AG04450 (cell line): ENCODE measurements around the gene PPM1H. TPM values are rescaled to one million over a fixed set of nuclear protein-coding genes. Genes with fewer than 3 reads are reported as not detected.

Experiments used
- CTCF ChIA-PET: fragments of 300-600, 350-600 bp; formaldehyde crosslinking; extraction: SDS; loops from one replicate; lab custom pipeline; 2022; ENCODE audit warnings: antibody characterized with exemption, inconsistent platforms; lab: Charles Lee
- POLR2A ChIA-PET: fragments of 350-600 bp; formaldehyde crosslinking; extraction: SDS; loops from one replicate; lab custom pipeline; 2021; ENCODE audit warnings: antibody characterized with exemption, inconsistent platforms; lab: Yijun Ruan, JAX
- DNase-seq: peaks from one replicate; pipeline ENCODE4 v3.0.0-alpha.2; 2011; ENCODE audit warnings: low read depth, low spot score
- H3K27ac ChIP-seq: one replicate; pipeline ENCODE4 v1.5.1; 2012; ENCODE audit warnings: low read depth, low read length, control low read depth
- H3K27me3 ChIP-seq: one replicate; pipeline ENCODE4 v1.6.0; 2012; ENCODE audit warnings: low read length; ENCODE audit not compliant: control insufficient read depth, insufficient read depth
- H3K4me3 ChIP-seq: 2 replicates; pipeline ENCODE4 v1.5.1; 2011; ENCODE audit warnings: mild to moderate bottlenecking, low read depth, low read length, control low read depth
- H3K9me3 ChIP-seq: 2 replicates; pipeline ENCODE4 v1.5.1; 2012; ENCODE audit warnings: low read length; ENCODE audit not compliant: control insufficient read depth, insufficient read depth
- polyA plus RNA-seq: library from polyadenylated mRNA; depleted of rRNA; stranded (reverse); fragments of >200 nt; gene quantifications from 2 replicates; pipeline ENCODE4 v1.2.3, GENCODE V29; 2011
- TF ChIP-seq, protein P1 (sequence below): IDR thresholded peaks from 2 replicates; pipeline ENCODE4 v1.5.1; 2011; ENCODE audit warnings: low read depth, low read length, control low read depth, inconsistent platforms

PPM1H gene
- polyA plus RNA-seq, 1 experiment = 0.12 TPM

DNA sequence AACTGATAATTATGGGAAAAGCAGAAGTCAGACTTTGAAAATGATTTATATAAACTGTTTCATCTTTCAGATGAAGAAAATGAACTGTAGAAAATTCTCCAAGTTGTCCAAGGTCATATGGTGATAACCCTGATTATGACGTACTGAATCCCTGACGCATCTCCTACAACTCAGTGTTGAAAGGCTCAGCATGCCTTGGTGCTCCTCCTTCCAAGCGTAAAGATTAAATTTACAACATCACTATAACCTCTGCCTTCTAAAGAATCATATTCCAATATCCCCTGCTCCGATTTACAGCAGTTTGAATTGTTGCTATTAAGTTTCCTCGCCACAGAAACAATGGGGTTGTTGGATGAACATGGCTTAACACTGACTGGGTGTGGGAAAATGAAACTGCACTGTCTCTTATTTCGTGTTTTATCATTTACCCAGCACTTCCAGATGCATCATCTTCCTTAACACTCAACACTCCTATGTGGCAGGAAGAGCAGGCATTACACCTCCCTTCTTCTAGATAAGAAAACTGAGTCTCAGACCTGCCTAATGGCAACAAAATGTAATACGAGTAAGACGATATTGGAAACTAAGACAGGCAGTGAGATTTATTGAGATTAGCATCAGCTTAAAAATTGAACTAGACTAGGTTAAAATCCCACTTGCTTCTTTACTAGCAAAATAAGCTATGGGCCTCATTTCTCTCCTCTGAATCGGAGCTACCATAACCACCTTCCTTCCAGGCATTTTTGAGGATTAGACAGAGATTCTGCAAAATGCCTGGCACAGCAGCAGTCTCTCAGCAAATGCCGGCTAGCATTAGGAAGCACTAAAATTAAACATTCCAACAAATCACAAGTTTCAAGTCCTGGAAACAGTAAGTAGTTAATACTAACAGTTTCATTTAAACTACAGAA lies 74.2 kb downstream of the PPM1H start:
- Histone ChIP-seq H3K27me3 (no peaks in the 10 kb centered on the region), H3K27ac (no peak overlapping the region), H3K4me3 (no peak overlapping the region), H3K9me3 (no peaks in the 10 kb centered on the region)
- TF ChIP-seq, protein P1, sequence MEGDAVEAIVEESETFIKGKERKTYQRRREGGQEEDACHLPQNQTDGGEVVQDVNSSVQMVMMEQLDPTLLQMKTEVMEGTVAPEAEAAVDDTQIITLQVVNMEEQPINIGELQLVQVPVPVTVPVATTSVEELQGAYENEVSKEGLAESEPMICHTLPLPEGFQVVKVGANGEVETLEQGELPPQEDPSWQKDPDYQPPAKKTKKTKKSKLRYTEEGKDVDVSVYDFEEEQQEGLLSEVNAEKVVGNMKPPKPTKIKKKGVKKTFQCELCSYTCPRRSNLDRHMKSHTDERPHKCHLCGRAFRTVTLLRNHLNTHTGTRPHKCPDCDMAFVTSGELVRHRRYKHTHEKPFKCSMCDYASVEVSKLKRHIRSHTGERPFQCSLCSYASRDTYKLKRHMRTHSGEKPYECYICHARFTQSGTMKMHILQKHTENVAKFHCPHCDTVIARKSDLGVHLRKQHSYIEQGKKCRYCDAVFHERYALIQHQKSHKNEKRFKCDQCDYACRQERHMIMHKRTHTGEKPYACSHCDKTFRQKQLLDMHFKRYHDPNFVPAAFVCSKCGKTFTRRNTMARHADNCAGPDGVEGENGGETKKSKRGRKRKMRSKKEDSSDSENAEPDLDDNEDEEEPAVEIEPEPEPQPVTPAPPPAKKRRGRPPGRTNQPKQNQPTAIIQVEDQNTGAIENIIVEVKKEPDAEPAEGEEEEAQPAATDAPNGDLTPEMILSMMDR = no peak
- ChIA-PET CTCF (no interaction called here), POLR2A (interaction anchor here (0.6 kb wide), 1 partner anchor 203 kb away, joined by 3 read pairs; no protein-coding TSS in a partner anchor)
- DNase-seq = no peak

DNA sequence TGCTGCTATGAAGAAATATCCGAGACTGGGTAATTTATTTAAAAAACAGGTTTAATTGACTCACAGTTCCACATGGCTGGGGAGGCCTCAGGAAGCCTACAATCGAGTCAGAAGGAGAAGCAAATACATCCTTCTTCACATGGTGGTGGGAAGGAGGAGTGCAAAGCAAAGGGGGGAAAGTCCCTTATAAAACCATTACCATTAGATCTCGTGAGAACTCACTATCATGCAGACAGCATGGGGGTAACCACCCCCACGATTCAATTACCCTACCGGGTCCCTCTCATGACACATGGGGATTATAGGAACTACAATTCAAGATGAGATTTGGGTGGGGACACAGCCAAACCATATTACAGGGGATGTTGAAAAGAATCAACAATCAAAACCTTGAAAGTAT lies 74.9 kb downstream of the PPM1H start:
- no peak overlapping the region for H3K27ac ChIP-seq
- POLR2A ChIA-PET = no interaction called here
- no peak for DNase-seq
- TF ChIP-seq, protein P1 = no peak
- no peaks in the 10 kb centered on the region for H3K9me3 ChIP-seq
- H3K27me3 ChIP-seq = no peaks in the 10 kb centered on the region
- CTCF ChIA-PET = no interaction called here
- no peak overlapping the region for H3K4me3 ChIP-seq

DNA sequence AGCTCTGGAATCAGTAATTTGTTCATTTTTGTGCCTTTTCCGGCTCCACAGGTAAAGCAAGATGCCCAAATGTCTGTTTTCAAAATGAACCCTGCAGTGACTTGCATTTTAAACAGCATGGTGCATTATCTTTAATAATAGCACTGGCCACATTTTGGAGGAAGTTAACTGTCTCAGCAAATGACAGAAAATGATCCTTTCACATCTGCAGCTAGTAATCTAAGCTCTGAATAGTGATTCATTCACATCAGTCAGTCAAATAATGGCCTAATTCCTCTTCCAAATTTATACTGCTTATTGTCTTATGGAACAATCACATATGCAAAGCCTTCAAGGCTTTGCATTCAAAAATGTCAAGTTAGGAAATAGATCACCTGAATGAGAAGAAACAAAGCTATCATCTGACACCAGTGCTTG lies 75.6 kb downstream of the PPM1H start:
- CTCF ChIA-PET = no interaction called here
- Histone ChIP-seq H3K27ac (no peak overlapping the region), H3K9me3 (no peaks in the 10 kb centered on the region), H3K27me3 (no peaks in the 10 kb centered on the region), H3K4me3 (no peak overlapping the region)
- TF ChIP-seq, protein P1 = no peak
- DNase-seq = no peak
- POLR2A ChIA-PET = no interaction called here

DNA sequence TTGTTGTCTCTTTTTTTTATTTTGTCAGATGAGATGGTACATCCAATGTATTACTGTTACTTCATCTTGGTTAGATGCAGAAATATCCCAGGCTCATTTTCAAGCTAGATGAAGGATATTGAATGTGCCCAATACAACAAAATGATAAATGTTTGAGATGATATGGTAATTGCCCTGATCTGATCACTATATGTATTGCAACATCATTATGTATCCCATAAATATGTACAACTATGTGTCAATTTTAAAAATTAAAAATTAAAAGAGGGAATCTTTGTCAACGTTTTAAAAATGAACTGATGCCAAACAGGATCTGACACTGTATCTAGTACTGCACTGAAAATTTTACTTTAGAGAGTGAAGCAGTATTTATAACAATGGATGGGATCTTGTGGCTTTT lies 78.5 kb downstream of the PPM1H start:
- no peaks in the 10 kb centered on the region for H3K9me3 ChIP-seq
- H3K27me3 ChIP-seq = no peaks in the 10 kb centered on the region
- H3K27ac ChIP-seq = no peak overlapping the region
- no peak overlapping the region for H3K4me3 ChIP-seq
- no peak for DNase-seq
- TF ChIP-seq, protein P1 = no peak
- CTCF ChIA-PET = no interaction called here
- POLR2A ChIA-PET = no interaction called here

DNA sequence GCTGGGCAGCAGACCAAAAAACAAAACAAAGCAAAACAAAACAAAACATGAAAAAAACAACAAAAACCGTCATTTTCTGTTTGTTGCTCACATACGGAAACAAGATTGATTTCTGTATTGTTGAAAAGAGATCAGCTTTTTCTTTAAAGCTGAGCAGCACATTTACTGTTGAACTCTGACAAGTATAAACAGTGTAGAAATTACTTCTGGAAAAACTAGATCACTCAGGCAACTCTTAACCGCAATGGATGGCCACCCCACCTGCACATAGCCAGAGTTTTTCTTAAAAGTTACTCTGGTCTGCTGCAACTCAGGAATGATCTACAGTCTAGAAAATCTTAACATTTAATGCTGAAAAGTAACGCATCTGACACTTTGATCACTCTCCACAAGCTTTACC lies 80.9 kb downstream of the PPM1H start:
- no peak for DNase-seq
- no peaks in the 10 kb centered on the region for H3K27me3 ChIP-seq
- CTCF ChIA-PET = interaction anchor here (1.1 kb wide), 1 partner anchor 42 kb away, joined by 3 read pairs; no protein-coding TSS in a partner anchor
- H3K9me3 ChIP-seq = no peaks in the 10 kb centered on the region
- no peak overlapping the region for H3K4me3 ChIP-seq
- TF ChIP-seq, protein P1 = no peak
- POLR2A ChIA-PET = no interaction called here
- no peak overlapping the region for H3K27ac ChIP-seq
